GM12874 (cell line): ENCODE results near the gene CDK11B.

Experiments
- CTCF ChIP-seq: IDR thresholded peaks from 2 replicates; pipeline ENCODE4 v1.5.1; 2011; ENCODE audit warnings: low read depth, mild to moderate bottlenecking, control low read depth, low read length, moderate library complexity; ENCODE audit not compliant: insufficient read depth

CDK11B gene

GRCh38 chr1:1594602-1595260 is 64.1 kb downstream of the CDK11B start:
- no peak for TF ChIP-seq CTCF

- TF ChIP-seq CTCF = no peak
These were observed 64.8 kb downstream of the CDK11B start for GRCh38 chr1:1593834-1594601.

- TF ChIP-seq CTCF = no peak
These were observed 67.4 kb downstream of the CDK11B start for GRCh38 chr1:1591452-1591851.
